ENCODE measurements around the gene NMT1.
A peak's percentile ranks its signal among the peaks of the same experiment; 100 is the strongest.

NMT1 gene

GRCh38 chr17:45077643-45078042 is 16.5 kb downstream of the NMT1 start:
- DNase-seq (ENCODE audit: extremely low read depth in 1 of 2, low read depth in 1 of 2), result no peak

GRCh38 chr17:45081047-45081703 is 20.1 kb downstream of the NMT1 start:
- DNase-seq (ENCODE audit: extremely low read depth in 1 of 2, low read depth in 1 of 2), result no peak

- DNase-seq (ENCODE audit: extremely low read depth in 1 of 2, low read depth in 1 of 2), result no peak
These were observed 25.3 kb downstream of the NMT1 start for GRCh38 chr17:45086391-45086790.

- no peak for DNase-seq (ENCODE audit: extremely low read depth in 1 of 2, low read depth in 1 of 2)
These were observed 25.9 kb downstream of the NMT1 start for GRCh38 chr17:45086865-45087503.

- no peak for DNase-seq (ENCODE audit: extremely low read depth in 1 of 2, low read depth in 1 of 2)
These were observed 26.4 kb downstream of the NMT1 start for GRCh38 chr17:45087504-45087975.

GRCh38 chr17:45087978-45088377 is 26.9 kb downstream of the NMT1 start:
- no peak for DNase-seq (ENCODE audit: extremely low read depth in 1 of 2, low read depth in 1 of 2)

- DNase-seq (ENCODE audit: extremely low read depth in 1 of 2, low read depth in 1 of 2), result no peak
These were observed 27.6 kb downstream of the NMT1 start for GRCh38 chr17:45088741-45089140.

- DNase-seq (ENCODE audit: extremely low read depth in 1 of 2, low read depth in 1 of 2), result no peak
These were observed 29.6 kb downstream of the NMT1 start for GRCh38 chr17:45090711-45091110.

- DNase-seq (ENCODE audit: extremely low read depth in 1 of 2, low read depth in 1 of 2), result no peak
These were observed 30.8 kb downstream of the NMT1 start for GRCh38 chr17:45091778-45092425.

GRCh38 chr17:45092911-45093430 is 31.9 kb downstream of the NMT1 start:
- DNase-seq (ENCODE audit: extremely low read depth in 1 of 2, low read depth in 1 of 2), result no peak

GRCh38 chr17:45093444-45094110 is 32.5 kb downstream of the NMT1 start:
- no peak for DNase-seq (ENCODE audit: extremely low read depth in 1 of 2, low read depth in 1 of 2)

- no peak for DNase-seq (ENCODE audit: extremely low read depth in 1 of 2, low read depth in 1 of 2)
These were observed 35.0 kb downstream of the NMT1 start for GRCh38 chr17:45096141-45096540.

- DNase-seq (ENCODE audit: extremely low read depth in 1 of 2, low read depth in 1 of 2), result no peak
These were observed 35.8 kb downstream of the NMT1 start for GRCh38 chr17:45096926-45097325.

GRCh38 chr17:45098081-45098868 is 37.2 kb downstream of the NMT1 start:
- no peak for DNase-seq (ENCODE audit: extremely low read depth in 1 of 2, low read depth in 1 of 2)

- DNase-seq (ENCODE audit: extremely low read depth in 1 of 2, low read depth in 1 of 2), result peak; percentile 40 to 60
These were observed 37.9 kb downstream of the NMT1 start for GRCh38 chr17:45098869-45099616.

- no peak for DNase-seq (ENCODE audit: extremely low read depth in 1 of 2, low read depth in 1 of 2)
These were observed 40.4 kb downstream of the NMT1 start for GRCh38 chr17:45101546-45101882.

- no peak for DNase-seq (ENCODE audit: extremely low read depth in 1 of 2, low read depth in 1 of 2)
These were observed 41.0 kb downstream of the NMT1 start for GRCh38 chr17:45101883-45102811.

- DNase-seq (ENCODE audit: extremely low read depth in 1 of 2, low read depth in 1 of 2), result no peak
These were observed 41.7 kb downstream of the NMT1 start for GRCh38 chr17:45102856-45103255.

GRCh38 chr17:45103269-45103795 is 42.2 kb downstream of the NMT1 start:
- DNase-seq (ENCODE audit: extremely low read depth in 1 of 2, low read depth in 1 of 2), result no peak
